Coronary artery (tissue), 2 donors: Measurements from ENCODE around the gene RHBDD1.

Source experiments
- DNase-seq: peaks from one replicate; pipeline ENCODE4 v3.0.0-alpha.2; 2017; ENCODE audit warnings: low spot score
- H3K27ac ChIP-seq, 2 donors: fragments of 200-600 bp; sonication (generic); one replicate each; pipeline ENCODE4 v1.5.1; 2016 to 2019
- H3K4me3 ChIP-seq: fragments of 200-600 bp; sonication (generic); 2 replicates; pipeline ENCODE4 v1.5.1; 2016; ENCODE audit warnings: mild to moderate bottlenecking, moderate library complexity
- CTCF ChIP-seq: fragments of 200-600 bp; sonication (generic); IDR thresholded peaks from one replicate; pipeline ENCODE4 v1.5.1; 2019; ENCODE audit warnings: antibody characterized with exemption

RHBDD1 gene

GRCh38 chr2:226791487-226792081 lies 44.3 kb upstream of the RHBDD1 start:
- peak overlapping the region; percentile 93 to 95 for H3K27ac ChIP-seq
- DNase-seq, result peak; percentile 93
- peak overlapping the region; percentile 81 for H3K4me3 ChIP-seq
- TF ChIP-seq CTCF, result peak; percentile 28

GRCh38 chr2:226792155-226792881 lies 43.5 kb upstream of the RHBDD1 start:
- no peak for TF ChIP-seq CTCF
- Histone ChIP-seq H3K27ac (peak overlapping the region; percentile 93 to 95), H3K4me3 (peak overlapping the region; percentile 81)
- DNase-seq, result no peak

GRCh38 chr2:226793646-226794045 lies 42.2 kb upstream of the RHBDD1 start:
- TF ChIP-seq CTCF, result no peak
- no peak for DNase-seq
- H3K27ac ChIP-seq, result peak overlapping the region; percentile 90 to 93

GRCh38 chr2:226794196-226794661 lies 41.6 kb upstream of the RHBDD1 start:
- Histone ChIP-seq H3K4me3 (peak overlapping the region; percentile 86), H3K27ac (peak overlapping the region; percentile 90 to 93)
- TF ChIP-seq CTCF, result no peak
- no peak for DNase-seq

More at GRCh38 chr2:226793646-226794045, 42.2 kb upstream of the RHBDD1 start:
- H3K4me3 ChIP-seq, result peak overlapping the region; percentile 86

GRCh38 chr2:226794751-226795171 lies 41.1 kb upstream of the RHBDD1 start:
- H3K4me3 ChIP-seq, result peak overlapping the region; percentile 86
- H3K27ac ChIP-seq, result peak overlapping the region; percentile 90 to 93
- TF ChIP-seq CTCF, result no peak
- no peak for DNase-seq

GRCh38 chr2:226795281-226796011 lies 40.4 kb upstream of the RHBDD1 start:
- DNase-seq, result peak; percentile 76
- Histone ChIP-seq H3K27ac (peak overlapping the region; percentile 90 to 93), H3K4me3 (peak overlapping the region; percentile 86)
- TF ChIP-seq CTCF, result no peak
